Measurements from ENCODE around the gene DOC2A. TPM values are rescaled to one million over a fixed set of nuclear protein-coding genes. Genes with fewer than 3 reads are reported as not detected.
"Not testable (repeated sequence)": the region's sequence is repeated elsewhere in the genome, so short reads cannot be mapped to it uniquely, and the experiment has no call there.

DOC2A gene
- total and polyA plus RNA-seq, 5 experiments from 2014 or later, result not detected

DNA sequence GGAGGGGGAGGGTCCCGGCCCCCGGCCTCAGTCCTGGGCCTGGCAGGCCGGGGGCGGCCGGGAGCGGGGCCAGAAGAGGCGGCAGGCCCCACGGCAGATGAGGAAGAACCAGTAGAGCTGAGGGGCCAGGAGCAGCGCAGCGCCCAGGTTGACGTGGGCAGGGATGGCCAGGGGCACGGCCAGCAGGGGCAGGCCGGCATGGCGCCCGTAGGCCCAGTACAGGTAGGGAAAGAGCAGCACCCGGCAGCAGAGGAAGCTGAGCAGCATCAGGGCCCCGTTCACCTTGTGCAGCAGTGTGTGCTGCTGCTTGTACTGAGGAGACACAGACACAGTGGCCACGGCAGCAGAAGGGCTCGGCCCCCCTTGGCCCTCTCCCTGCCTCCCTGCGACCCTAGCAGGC lies 14.3 kb upstream of the DOC2A start:
- DNase-seq (no peak), ATAC-seq (no peak)
- Mint-ChIP-seq H3K4me1 (peaks cover 10 to 23% (median 12%) of the 10 kb centered on the region in 4 donors), H3K27ac (no peak overlapping the region), H3K27me3 (peaks cover 14 to 40% (median 28%) of the 10 kb centered on the region in 5 donors), H3K4me3 (no peak overlapping the region), H3K9me3 (no peaks in the 10 kb centered on the region), H3K36me3 (no peaks in the 10 kb centered on the region)
- POLR2A ChIA-PET, result no interaction called here

DNA sequence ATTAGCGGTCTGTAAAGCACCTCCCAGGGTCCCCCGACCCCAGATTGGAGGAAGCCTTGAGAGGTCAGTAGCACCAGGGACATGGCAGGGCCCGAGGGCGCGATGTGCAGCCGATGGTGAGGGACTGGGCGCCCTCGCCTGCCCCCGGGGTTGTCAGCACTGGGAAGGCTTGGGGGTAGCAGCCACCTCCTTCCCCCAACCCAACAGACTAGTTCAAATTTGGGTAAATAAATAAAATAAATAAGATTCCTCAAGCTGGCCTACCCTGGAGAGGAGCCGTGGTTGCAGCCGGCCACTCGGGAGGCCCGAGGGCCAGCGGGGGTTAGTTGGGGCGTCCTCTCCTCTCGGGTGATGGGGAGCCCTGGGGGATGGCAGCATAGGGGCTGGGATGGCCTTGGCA lies 13.6 kb upstream of the DOC2A start:
- no peak for DNase-seq
- POLR2A ChIA-PET, result interaction anchor here (0.6 kb wide), 1 partner anchor 150 kb away, joined by 3 read pairs; no protein-coding TSS in a partner anchor
- Mint-ChIP-seq H3K4me3 (peak overlapping the region in 1 of 10 donors; percentile 64), H3K27ac (no peak overlapping the region), H3K9me3 (no peaks in the 10 kb centered on the region), H3K36me3 (no peaks in the 10 kb centered on the region), H3K27me3 (peaks cover 9 to 33% (median 22%) of the 10 kb centered on the region in 5 donors), H3K4me1 (peaks cover 6 to 16% (median 7%) of the 10 kb centered on the region in 4 donors)
- ATAC-seq, result no peak

DNA sequence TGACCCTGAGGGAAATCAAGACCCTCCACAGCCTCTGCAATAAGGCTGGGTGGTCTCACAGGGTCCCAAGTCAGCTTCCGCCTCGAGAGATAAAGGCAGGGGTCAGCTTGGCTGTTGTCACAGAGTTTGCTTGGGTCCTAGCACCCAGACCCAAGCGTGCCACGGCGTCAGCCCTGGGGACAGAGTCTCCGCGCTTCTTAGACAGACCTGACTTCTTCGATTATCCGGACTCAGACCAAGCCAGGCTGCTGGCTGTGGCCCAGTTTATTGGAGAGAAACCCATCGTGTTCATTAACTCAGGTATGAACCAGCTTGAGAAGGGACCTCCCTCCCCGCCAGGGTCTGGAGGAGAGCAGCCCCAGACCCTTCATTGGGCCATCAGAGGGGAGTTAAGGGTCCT lies 12.8 kb upstream of the DOC2A start:
- ATAC-seq, result no peak

DNA sequence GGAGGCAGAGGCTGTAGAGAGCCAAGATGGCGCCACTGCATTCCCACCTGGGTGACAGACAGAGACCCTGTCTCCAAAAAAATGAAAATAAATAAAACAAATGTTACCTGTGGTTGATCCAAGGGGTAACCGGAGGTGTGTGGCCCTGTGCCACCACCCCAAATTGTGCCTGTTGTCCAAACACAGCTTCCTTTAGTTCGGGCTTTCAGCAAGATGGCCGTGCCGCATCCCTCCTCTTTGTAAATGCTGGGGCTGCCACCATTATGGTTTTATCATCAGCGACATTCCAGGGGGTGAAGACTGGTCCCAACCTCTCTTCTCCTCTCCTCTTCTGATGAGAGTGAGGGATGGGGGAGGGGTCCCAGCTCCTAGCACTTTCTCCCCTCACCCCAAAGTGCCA lies 12.1 kb upstream of the DOC2A start, which contains the start of gene C16orf92:
C16orf92 (plus strand) TSS at position 312 of the 400 bp plus-strand sequence. CDS start 143 bp downstream, outside the sequence.
- DNase-seq (no peak), ATAC-seq (no peak)
- POLR2A ChIA-PET, result interaction anchor here (0.6 kb wide), 1 partner anchor 9 kb away, joined by 6 read pairs; no protein-coding TSS in a partner anchor
- H3K27me3 Mint-ChIP-seq, result peaks cover 5 to 17% (median 15%) of the 10 kb centered on the region in 5 donors
- H3K27ac Mint-ChIP-seq, result no peak within 1 kb of the TSS
- H3K4me1 Mint-ChIP-seq, result peaks cover 6 to 13% (median 7%) of the 10 kb centered on the region in 4 donors
- H3K9me3 Mint-ChIP-seq, result no peaks in the 10 kb centered on the region
- no peaks in the 10 kb centered on the region for H3K36me3 Mint-ChIP-seq
- H3K4me3 Mint-ChIP-seq, result peak within 1 kb of the TSS in 1 of 10 donors; percentile 64

More for the DNA sequence above, 12.8 kb upstream of the DOC2A start:
- POLR2A ChIA-PET, result no interaction called here
- no peak overlapping the region for H3K4me3 Mint-ChIP-seq
- H3K9me3 Mint-ChIP-seq, result no peaks in the 10 kb centered on the region
- H3K27me3 Mint-ChIP-seq, result peaks cover 5 to 24% (median 17%) of the 10 kb centered on the region in 5 donors
- H3K4me1 Mint-ChIP-seq, result peaks cover 6 to 16% (median 7%) of the 10 kb centered on the region in 4 donors
- H3K27ac Mint-ChIP-seq, result no peak overlapping the region
- DNase-seq, result no peak
- no peaks in the 10 kb centered on the region for H3K36me3 Mint-ChIP-seq

DNA sequence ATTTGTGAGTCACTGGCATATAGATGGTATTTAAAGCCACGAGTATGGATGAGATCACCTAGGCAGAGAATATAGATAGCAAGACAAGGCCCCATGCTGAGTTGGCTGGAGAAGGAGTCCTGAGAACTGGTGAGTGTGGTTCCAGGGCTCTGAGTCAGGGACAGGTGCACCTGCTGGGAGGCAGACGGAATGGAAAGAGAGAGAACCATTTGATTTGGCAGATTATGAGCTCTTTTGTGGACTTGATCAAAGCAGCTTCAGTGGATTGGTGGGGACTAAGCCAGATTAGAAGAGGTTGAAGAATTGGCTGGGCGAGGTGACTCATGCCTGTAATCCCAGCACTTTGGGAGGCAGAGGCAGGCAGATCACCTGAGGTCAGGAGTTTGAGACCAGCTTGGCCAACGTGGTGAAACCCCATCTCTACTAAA lies 7.9 kb upstream of the DOC2A start:
- ATAC-seq (no peak), DNase-seq (peak in 1 of 10 donors; percentile 43)
- no peak overlapping the region for H3K27ac Mint-ChIP-seq
- POLR2A ChIA-PET, result interaction anchor here (1.2 kb wide), 1 partner anchor 19 kb away, joined by 3 read pairs; no protein-coding TSS in a partner anchor
- peaks cover 0 to 2% (median 0%) of the 10 kb centered on the region in 5 donors for H3K27me3 Mint-ChIP-seq
- H3K36me3 Mint-ChIP-seq, result no peaks in the 10 kb centered on the region
- peak overlapping the region in 3 of 10 donors; percentile 20 to 65 (median 40) for H3K4me3 Mint-ChIP-seq
- peaks cover 4 to 10% (median 7%) of the 10 kb centered on the region in 4 donors for H3K4me1 Mint-ChIP-seq
- no peaks in the 10 kb centered on the region for H3K9me3 Mint-ChIP-seq

DNA sequence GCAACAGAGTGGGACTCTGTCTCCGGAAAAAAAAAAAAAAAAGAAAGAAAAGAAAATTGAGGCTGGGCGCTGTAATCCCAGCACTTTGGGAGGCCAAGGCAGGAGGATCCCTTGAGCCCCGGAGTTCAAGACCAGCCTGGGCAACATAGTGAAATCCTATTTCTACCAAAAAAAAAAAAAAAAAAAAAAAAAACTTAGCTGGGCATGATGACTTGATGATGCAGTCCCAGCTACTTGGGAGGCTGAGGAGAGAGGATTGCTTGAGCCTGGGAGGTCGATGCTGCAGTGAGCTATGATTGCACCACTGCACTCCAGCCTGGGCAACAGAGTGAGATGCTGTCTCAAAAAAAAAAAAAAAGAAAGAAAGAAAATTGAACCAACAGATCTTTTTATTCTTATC lies 7.1 kb upstream of the DOC2A start:
- H3K4me3 Mint-ChIP-seq, H3K9me3 Mint-ChIP-seq, H3K27me3 Mint-ChIP-seq, H3K27ac Mint-ChIP-seq, H3K36me3 Mint-ChIP-seq, DNase-seq, H3K4me1 Mint-ChIP-seq, ATAC-seq: not testable (repeated sequence)
- POLR2A ChIA-PET, result interaction anchor here (0.6 to 1.2 kb wide), 2 partner anchors 18 to 224 kb away, joined by 3 read pairs; no protein-coding TSS in a partner anchor

DNA sequence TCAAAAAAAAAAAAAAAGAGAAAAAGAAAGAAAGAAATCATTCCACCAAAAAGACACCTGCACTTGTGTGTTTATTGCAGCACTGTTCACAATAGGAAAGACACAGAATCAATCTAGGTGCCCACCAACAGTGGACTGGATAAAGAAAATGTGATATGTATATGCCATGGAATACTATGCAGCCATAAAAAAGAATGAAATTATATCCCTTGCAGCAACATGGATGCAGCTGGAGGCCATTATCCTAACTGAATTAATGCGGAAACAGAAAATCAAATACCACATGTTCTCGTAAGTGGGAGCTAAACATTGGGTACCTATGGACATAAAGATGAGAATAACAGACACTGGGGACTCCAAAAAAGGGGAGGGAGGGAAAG lies 6.4 kb upstream of the DOC2A start:
- Mint-ChIP-seq H3K9me3 (no peaks in the 10 kb centered on the region), H3K27me3 (peaks cover 0 to 7% (median 0%) of the 10 kb centered on the region in 5 donors), H3K4me1 (peaks cover 4 to 10% (median 7%) of the 10 kb centered on the region in 4 donors), H3K36me3 (no peaks in the 10 kb centered on the region), H3K27ac (no peak overlapping the region), H3K4me3 (no peak overlapping the region)
- no peak for DNase-seq
- POLR2A ChIA-PET, result interaction anchor here (1.2 kb wide), 1 partner anchor 17 kb away, joined by 3 read pairs; no protein-coding TSS in a partner anchor
- ATAC-seq, result no peak

DNA sequence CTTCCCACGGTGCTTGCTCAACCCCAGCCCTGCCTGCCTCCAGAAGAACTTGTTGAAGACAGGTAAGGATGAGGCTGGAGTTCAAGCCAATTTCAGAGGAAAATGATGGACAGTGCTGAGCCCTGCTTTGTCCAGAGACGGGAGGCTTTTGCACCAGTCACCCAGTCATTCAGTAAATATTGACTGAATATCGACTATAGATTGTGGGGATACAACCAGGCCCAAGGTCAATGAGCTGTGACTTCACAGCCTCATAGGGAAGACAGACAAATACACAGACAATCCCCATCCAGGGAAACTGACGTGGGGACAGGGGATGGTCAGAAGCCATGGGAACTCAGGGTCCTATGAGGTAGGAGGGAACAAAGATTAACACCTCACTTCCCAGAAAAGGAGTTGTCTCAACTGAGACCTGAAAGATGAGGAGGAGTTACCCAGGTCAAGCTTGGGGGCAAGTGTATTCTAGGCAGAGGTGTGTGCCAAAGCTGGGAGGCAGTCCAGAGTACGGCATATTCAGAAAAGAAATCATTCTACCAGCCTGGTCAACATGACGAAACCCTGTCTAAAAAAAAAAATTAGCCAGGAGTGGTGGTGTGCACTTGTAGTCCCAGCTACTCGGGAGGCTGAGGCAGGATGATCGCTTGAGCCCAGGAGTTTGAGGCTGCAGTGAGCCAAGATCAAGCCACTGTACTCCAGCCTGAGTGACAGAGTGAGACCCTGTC lies 5.9 kb upstream of the DOC2A start:
- H3K9me3 Mint-ChIP-seq, result no peaks in the 10 kb centered on the region
- peaks cover 7 to 15% (median 12%) of the 10 kb centered on the region in 4 donors for H3K4me1 Mint-ChIP-seq
- no peak overlapping the region for H3K27ac Mint-ChIP-seq
- peaks cover 0 to 3% (median 0%) of the 10 kb centered on the region in 3 donors for H3K36me3 Mint-ChIP-seq
- H3K4me3 Mint-ChIP-seq, result no peak overlapping the region
- ATAC-seq (no peak), DNase-seq (no peak)
- POLR2A ChIA-PET, result no interaction called here
- peaks cover 2 to 12% (median 5%) of the 10 kb centered on the region in 5 donors for H3K27me3 Mint-ChIP-seq

DNA sequence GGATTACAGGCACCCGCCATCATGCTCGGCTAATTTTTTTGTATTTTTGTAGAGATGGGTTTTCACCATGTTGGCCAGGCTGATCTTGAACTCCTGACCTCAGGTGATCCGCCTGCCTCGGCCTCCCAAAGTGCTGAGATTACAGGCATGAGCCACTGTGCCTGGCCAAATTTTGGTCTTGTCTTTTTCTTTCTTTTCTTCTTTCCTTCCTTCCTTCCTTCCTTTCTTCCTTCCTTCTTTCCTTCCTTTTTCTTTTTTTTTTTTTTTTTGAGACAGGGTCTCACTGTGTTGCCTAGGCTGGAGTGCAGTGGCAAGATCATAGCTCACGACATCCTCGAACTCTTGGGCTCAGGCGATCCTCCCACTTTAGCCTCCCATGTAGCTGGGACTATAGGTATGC lies 4.6 kb upstream of the DOC2A start:
- H3K4me1 Mint-ChIP-seq, result peaks cover 4 to 11% (median 8%) of the 10 kb centered on the region in 4 donors
- H3K9me3 Mint-ChIP-seq, H3K36me3 Mint-ChIP-seq, POLR2A ChIA-PET, DNase-seq, ATAC-seq, H3K4me3 Mint-ChIP-seq: not testable (repeated sequence)
- peaks cover 2 to 15% (median 6%) of the 10 kb centered on the region in 5 donors for H3K27me3 Mint-ChIP-seq
- peak overlapping the region in 1 of 10 donors; percentile 85 for H3K27ac Mint-ChIP-seq

DNA sequence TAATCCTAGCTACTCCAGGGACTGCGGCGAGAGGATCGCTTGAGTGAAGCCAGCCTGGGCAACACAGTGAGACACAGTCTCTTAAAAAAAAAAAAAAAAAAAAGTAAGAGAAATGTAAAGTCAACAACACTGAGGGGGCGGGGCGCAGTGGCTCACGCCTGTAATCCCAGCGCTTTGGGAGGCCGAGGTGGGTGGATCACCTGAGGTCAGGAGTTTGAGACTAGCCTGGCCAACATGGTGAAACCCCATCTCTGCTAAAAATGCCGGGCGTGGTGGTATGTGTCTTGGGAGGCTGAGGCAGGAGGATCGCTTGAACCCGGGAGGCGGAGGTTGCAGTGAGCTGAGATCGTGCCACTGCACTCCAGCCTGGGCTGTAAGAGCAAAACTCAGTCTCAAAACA lies 1.8 kb upstream of the DOC2A start:
- not testable (repeated sequence) for H3K36me3 Mint-ChIP-seq, ATAC-seq, H3K27ac Mint-ChIP-seq, H3K9me3 Mint-ChIP-seq, DNase-seq
- Mint-ChIP-seq H3K27me3 (peaks cover 2 to 23% (median 10%) of the 10 kb centered on the region in 5 donors), H3K4me1 (peaks cover 5 to 16% (median 12%) of the 10 kb centered on the region in 4 donors), H3K4me3 (peak overlapping the region in 2 of 10 donors; percentile 28 to 33)
- POLR2A ChIA-PET, result interaction anchor here (0.6 kb wide), 1 partner anchor 64 kb away, joined by 4 read pairs; no protein-coding TSS in a partner anchor

DNA sequence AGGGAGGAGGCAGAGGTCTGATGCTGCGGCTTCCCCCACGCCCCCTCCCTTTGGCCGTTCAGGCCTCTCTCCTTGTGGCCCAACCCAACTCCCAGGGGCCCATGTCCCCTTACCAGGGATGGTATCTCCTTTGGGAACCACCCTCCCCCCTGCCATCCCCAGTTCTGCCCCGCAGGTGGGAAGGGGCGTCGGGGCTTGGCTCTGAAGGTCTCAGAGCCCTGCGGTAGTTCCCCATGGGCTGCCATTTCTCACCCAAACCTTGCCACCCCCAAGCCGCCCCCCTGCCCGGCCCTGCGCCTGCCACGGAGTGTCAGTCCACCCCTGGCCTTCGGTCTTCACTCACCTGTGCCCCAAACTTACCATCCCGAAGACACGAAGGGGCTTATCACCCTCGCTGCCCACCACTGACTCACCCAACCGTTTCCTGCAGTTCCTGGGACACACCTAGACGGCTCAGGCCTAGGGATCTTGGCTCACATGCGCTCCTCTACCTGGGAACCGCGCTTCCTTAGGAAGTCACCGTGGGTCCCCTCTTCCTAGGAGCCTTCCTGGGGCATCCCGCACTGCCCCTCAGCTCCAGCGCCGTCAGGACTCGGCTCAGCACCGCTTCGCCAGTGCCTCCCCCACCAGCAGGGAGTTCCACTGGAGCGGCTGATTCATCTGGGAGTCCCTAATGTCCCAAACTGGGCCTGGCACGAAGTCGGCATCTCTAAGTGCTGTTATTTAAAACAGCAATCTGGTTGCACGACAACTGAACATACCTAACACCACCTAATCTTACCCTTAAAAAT lies 1.1 kb upstream of the DOC2A start:
- H3K27ac Mint-ChIP-seq, result peak overlapping the region in 3 of 10 donors; percentile 62 to 85 (median 64)
- POLR2A ChIA-PET, result no interaction called here
- peaks cover 2 to 23% (median 10%) of the 10 kb centered on the region in 5 donors for H3K27me3 Mint-ChIP-seq
- DNase-seq, result no peak
- no peaks in the 10 kb centered on the region for H3K9me3 Mint-ChIP-seq
- peaks cover 0 to 3% (median 0%) of the 10 kb centered on the region in 3 donors for H3K36me3 Mint-ChIP-seq
- no peak for ATAC-seq
- H3K4me1 Mint-ChIP-seq, result peaks cover 5 to 16% (median 12%) of the 10 kb centered on the region in 4 donors
- peak overlapping the region; percentile 73 to 91 (median 86) for H3K4me3 Mint-ChIP-seq

Data from naive thymus-derived CD8-positive, alpha-beta T cell (primary cell).